HFF-Myc (cell line): ENCODE data around the gene EDEM1.

ENCODE experiments used
- DNase-seq: peaks from one replicate; pipeline ENCODE4 v3.0.0-alpha.2; 2011; ENCODE audit warnings: low read depth; ENCODE audit errors: extremely low read depth
- H3K4me3 ChIP-seq: replicated peaks from 2 replicates; pipeline ENCODE4 v1.5.1; 2011; ENCODE audit warnings: low read depth, mild to moderate bottlenecking, control low read depth, low read length
- CTCF ChIP-seq: IDR thresholded peaks from 2 replicates; pipeline ENCODE4 v1.5.1; 2012; ENCODE audit warnings: mild to moderate bottlenecking, low read depth, low read length, control low read depth; ENCODE audit errors: missing control alignments

EDEM1 gene

GRCh38 chr3:5192571-5193365 lies 5.3 kb downstream of the EDEM1 start:
- no peak for DNase-seq
- no peak for TF ChIP-seq CTCF
- H3K4me3 ChIP-seq = no peak overlapping the region

GRCh38 chr3:5194341-5194740 lies 6.8 kb downstream of the EDEM1 start:
- no peak for DNase-seq
- no peak overlapping the region for H3K4me3 ChIP-seq

GRCh38 chr3:5194801-5195509 lies 7.4 kb downstream of the EDEM1 start:
- H3K4me3 ChIP-seq = no peak overlapping the region
- TF ChIP-seq CTCF = no peak
- DNase-seq = peak; percentile 57

More at GRCh38 chr3:5194341-5194740, 6.8 kb downstream of the EDEM1 start:
- no peak for TF ChIP-seq CTCF

GRCh38 chr3:5195605-5196004 lies 8.1 kb downstream of the EDEM1 start:
- H3K4me3 ChIP-seq = no peak overlapping the region
- no peak for TF ChIP-seq CTCF
- no peak for DNase-seq

GRCh38 chr3:5197022-5197421 lies 9.5 kb downstream of the EDEM1 start:
- DNase-seq = no peak

GRCh38 chr3:5197470-5198312 lies 10.2 kb downstream of the EDEM1 start:
- no peak for DNase-seq
- TF ChIP-seq CTCF = no peak
- H3K4me3 ChIP-seq = no peak overlapping the region

More at GRCh38 chr3:5197022-5197421, 9.5 kb downstream of the EDEM1 start:
- no peak overlapping the region for H3K4me3 ChIP-seq
- TF ChIP-seq CTCF = no peak
